ENCODE results near the gene ATAD3A. TPM values are rescaled to one million over a fixed set of nuclear protein-coding genes. Genes with fewer than 3 reads are reported as not detected.
"Not testable (repeated sequence)": the region's sequence is repeated elsewhere in the genome, so short reads cannot be mapped to it uniquely, and the experiment has no call there.

ATAD3A gene
- total RNA-seq, 3 donors from 2014 or later (not counting 1 experiment from before 2014, with no cell fraction given) = 17.3 to 37.3 (median 22.2) TPM

GRCh38 chr1:1529936-1530335, 18.0 kb downstream of the ATAD3A start:
- intact Hi-C loops (cut with micrococcal nuclease) = no loop called here
- Mint-ChIP-seq H3K9me3 (no peaks in the 10 kb centered on the region), H3K27me3 (ENCODE audit: low read depth in 2 of 2) (no peaks in the 10 kb centered on the region), H3K27ac (no peak overlapping the region), H3K4me1 (no peaks in the 10 kb centered on the region), H3K4me3 (no peak overlapping the region), H3K36me3 (no peaks in the 10 kb centered on the region)
- DNase-seq (no peak), ATAC-seq (no peak)
- Histone ChIP-seq H3K36me3 (ENCODE audit: control insufficient read depth, insufficient read depth, low read length) (peaks cover 15% of the 10 kb centered on the region), H3K27me3 (ENCODE audit: control insufficient read depth, insufficient read depth, low read length) (no peaks in the 10 kb centered on the region), H3K4me1 (ENCODE audit: control insufficient read depth, insufficient read depth, low read length) (no peaks in the 10 kb centered on the region), H3K9me3 (ENCODE audit: control insufficient read depth, insufficient read depth, low read length) (peaks cover 6% of the 10 kb centered on the region), H3K4me3 (ENCODE audit: low read length) (no peak overlapping the region), H3K27ac (ENCODE audit: low read length) (no peak overlapping the region)
- 95% methylated on average over 8 of the region's 8 CpGs for WGBS (ENCODE audit: insufficient coverage)
- TF ChIP-seq CTCF (IDR thresholded peaks at IDR 0.05) = no peak

GRCh38 chr1:1531947-1532346, 20.0 kb downstream of the ATAD3A start:
- no peak for TF ChIP-seq CTCF (IDR thresholded peaks at IDR 0.05)
- Mint-ChIP-seq H3K27ac (no peak overlapping the region), H3K27me3 (ENCODE audit: low read depth in 2 of 2) (no peaks in the 10 kb centered on the region), H3K4me3 (no peak overlapping the region), H3K4me1 (no peaks in the 10 kb centered on the region), H3K9me3 (no peaks in the 10 kb centered on the region), H3K36me3 (no peaks in the 10 kb centered on the region)
- Histone ChIP-seq H3K4me1 (ENCODE audit: control insufficient read depth, insufficient read depth, low read length) (no peaks in the 10 kb centered on the region), H3K9me3 (ENCODE audit: control insufficient read depth, insufficient read depth, low read length) (peaks cover 6% of the 10 kb centered on the region), H3K4me3 (ENCODE audit: low read length) (no peak overlapping the region), H3K27ac (ENCODE audit: low read length) (no peak overlapping the region), H3K27me3 (ENCODE audit: control insufficient read depth, insufficient read depth, low read length) (no peaks in the 10 kb centered on the region), H3K36me3 (ENCODE audit: control insufficient read depth, insufficient read depth, low read length) (peaks cover 13% of the 10 kb centered on the region)
- 98% methylated on average over 4 of the region's 4 CpGs for WGBS (ENCODE audit: insufficient coverage)
- intact Hi-C loops (cut with micrococcal nuclease) = no loop called here
- ATAC-seq (no peak), DNase-seq (no peak)

GRCh38 chr1:1533176-1533893, 21.4 kb downstream of the ATAD3A start:
- H3K4me3 ChIP-seq (ENCODE audit: low read length); H3K9me3 ChIP-seq (ENCODE audit: control insufficient read depth, insufficient read depth, low read length); H3K36me3 ChIP-seq (ENCODE audit: control insufficient read depth, insufficient read depth, low read length); H3K27ac ChIP-seq (ENCODE audit: low read length); H3K36me3 Mint-ChIP-seq; H3K4me1 ChIP-seq (ENCODE audit: control insufficient read depth, insufficient read depth, low read length); H3K27me3 ChIP-seq (ENCODE audit: control insufficient read depth, insufficient read depth, low read length); ATAC-seq; H3K4me1 Mint-ChIP-seq; DNase-seq; intact Hi-C loops (cut with micrococcal nuclease); H3K4me3 Mint-ChIP-seq; H3K9me3 Mint-ChIP-seq; H3K27ac Mint-ChIP-seq; H3K27me3 Mint-ChIP-seq (ENCODE audit: low read depth in 2 of 2): not testable (repeated sequence)
- 87% methylated on average over 14 of the region's 22 CpGs for WGBS (ENCODE audit: insufficient coverage)

- ATAC-seq; DNase-seq; H3K4me3 Mint-ChIP-seq; H3K27me3 Mint-ChIP-seq (ENCODE audit: low read depth in 2 of 2); H3K27ac ChIP-seq (ENCODE audit: low read length); intact Hi-C loops (cut with micrococcal nuclease); H3K27me3 ChIP-seq (ENCODE audit: control insufficient read depth, insufficient read depth, low read length); H3K4me1 ChIP-seq (ENCODE audit: control insufficient read depth, insufficient read depth, low read length); H3K36me3 ChIP-seq (ENCODE audit: control insufficient read depth, insufficient read depth, low read length); H3K27ac Mint-ChIP-seq; H3K36me3 Mint-ChIP-seq; H3K9me3 ChIP-seq (ENCODE audit: control insufficient read depth, insufficient read depth, low read length); H3K4me3 ChIP-seq (ENCODE audit: low read length); H3K9me3 Mint-ChIP-seq; H3K4me1 Mint-ChIP-seq: not testable (repeated sequence)
- 95% methylated on average over 18 of the region's 18 CpGs for WGBS (ENCODE audit: insufficient coverage)
These were observed 21.9 kb downstream of the ATAD3A start for GRCh38 chr1:1533894-1534291.

Data from natural killer cell (primary cell).